RKO (cell line): ENCODE measurements around the gene SLC26A11.
"Not testable (repeated sequence)": the region's sequence is repeated elsewhere in the genome, so short reads cannot be mapped to it uniquely, and the experiment has no call there.

ENCODE experiments used
- DNase-seq: peaks from one replicate; pipeline ENCODE4 v3.0.0-alpha.2; 2016; ENCODE audit warnings: low spot score

The SLC26A11 gene

GRCh38 chr17:80283116-80283852, 63.1 kb downstream of the SLC26A11 start:
- DNase-seq, result no peak

GRCh38 chr17:80284631-80285030, 64.4 kb downstream of the SLC26A11 start:
- no peak for DNase-seq

DNA sequence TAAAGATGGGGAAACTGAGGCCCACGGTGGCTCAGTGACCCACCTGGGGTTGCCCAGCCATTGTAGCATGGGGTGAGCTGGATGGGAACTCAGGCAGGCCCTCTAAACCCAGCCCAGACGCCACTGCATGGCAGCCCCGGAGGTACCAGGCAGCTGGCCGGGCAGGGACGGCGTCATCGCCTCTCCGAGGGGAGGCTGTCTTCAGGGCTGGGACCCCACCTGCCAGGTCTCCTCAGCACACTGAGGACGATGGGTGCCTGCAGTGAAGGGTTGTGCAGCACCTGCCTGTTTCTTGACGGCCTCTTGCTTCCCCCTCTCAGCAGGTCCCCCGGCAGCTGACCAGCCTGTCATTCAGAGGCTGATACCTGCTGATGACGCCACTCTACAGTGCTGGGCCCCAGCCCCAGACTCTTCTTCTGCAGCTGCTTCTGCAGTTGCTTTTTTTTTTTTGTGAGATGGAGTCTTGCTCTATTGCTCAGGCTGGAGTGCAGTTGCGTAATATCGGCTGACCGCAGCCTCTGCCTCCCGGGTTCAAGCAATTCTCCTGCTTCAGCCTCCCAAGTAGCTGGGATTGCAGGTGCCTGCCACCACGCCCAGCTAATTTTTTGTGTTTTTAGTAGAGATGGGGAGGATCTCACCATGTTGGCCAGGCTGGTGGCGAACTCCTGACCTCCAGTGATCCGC, 65.2 kb downstream of the SLC26A11 start:
- DNase-seq, result no peak

GRCh38 chr17:80286638-80286960, 66.4 kb downstream of the SLC26A11 start:
- no peak for DNase-seq

DNA sequence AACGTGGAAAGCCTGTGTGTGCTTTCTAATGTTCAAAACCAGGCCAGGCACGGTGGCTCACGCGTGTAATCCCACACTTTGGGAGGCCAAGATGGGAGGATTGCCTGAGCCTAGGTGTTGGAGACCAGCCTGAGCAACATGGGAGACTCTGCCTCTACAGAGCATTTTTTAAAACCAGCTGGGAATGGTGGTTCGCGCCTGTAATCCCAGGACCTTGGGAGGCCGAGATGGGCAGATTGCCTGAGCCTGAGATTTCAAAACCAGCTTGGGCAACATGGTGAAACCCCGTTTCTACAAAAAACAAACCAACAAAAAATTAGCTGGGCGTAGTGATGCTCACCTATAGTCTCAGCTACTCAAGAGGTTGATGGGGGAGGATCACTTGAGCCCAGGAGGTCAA, 66.8 kb downstream of the SLC26A11 start:
- DNase-seq, result no peak

DNA sequence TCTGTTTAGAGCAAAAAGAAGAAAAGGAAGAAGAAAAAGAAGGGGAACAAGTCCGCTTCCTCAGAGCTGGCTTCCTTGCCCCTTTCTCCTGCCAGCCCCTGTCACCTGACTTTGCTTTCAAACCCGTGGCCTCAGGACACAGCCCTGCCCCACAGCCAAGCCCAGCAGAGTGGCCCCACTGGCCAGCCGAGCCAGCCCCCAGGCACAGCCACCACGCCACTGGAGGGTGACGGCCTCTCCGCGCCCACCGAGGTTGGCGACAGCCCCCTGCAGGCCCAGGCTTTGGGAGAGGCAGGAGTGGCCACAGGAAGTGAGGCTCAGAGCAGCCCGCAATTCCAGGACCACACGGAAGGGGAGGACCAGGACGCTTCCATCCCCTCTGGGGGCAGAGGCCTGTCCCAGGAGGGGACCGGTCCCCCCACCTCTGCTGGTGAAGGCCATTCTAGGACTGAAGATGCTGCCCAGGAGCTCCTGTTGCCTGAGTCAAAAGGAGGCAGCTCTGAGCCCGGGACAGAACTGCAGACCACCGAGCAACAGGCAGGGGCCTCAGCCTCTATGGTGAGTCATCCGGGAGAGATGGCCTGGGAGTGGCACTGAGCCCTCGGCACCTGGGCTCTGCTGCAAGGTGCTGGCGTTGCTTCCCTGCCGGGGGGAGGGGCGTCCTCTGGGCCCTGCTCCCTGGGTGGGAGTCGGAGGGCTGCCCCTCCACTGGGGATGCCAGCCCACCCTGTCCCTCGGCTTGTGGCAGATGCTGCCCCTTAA, 67.8 kb downstream of the SLC26A11 start:
- no peak for DNase-seq

DNA sequence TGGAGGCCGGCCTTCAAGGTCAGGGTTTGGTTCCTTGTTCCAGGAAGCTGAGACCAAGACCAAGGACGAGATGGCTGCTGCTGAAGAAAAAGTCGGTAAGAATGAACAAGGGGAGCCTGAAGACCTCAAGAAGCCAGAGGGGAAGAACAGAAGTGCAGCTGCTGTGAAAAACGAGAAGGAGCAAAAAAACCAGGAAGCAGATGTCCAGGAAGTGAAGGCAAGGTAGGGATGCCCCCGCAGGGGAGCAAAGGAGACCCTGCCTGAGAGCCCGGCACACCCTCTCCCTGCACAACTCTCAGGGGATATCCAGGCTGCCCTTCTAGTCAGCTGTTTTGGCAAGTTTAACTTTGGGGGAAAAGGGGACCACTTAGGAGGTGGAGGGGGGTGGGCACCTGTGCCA, 69.4 kb downstream of the SLC26A11 start:
- no peak for DNase-seq

- no peak for DNase-seq
Observed at GRCh38 chr17:80290156-80290555, 69.9 kb downstream of the SLC26A11 start.

- DNase-seq, result no peak
Observed at GRCh38 chr17:80291260-80291659, 71.0 kb downstream of the SLC26A11 start.

DNA sequence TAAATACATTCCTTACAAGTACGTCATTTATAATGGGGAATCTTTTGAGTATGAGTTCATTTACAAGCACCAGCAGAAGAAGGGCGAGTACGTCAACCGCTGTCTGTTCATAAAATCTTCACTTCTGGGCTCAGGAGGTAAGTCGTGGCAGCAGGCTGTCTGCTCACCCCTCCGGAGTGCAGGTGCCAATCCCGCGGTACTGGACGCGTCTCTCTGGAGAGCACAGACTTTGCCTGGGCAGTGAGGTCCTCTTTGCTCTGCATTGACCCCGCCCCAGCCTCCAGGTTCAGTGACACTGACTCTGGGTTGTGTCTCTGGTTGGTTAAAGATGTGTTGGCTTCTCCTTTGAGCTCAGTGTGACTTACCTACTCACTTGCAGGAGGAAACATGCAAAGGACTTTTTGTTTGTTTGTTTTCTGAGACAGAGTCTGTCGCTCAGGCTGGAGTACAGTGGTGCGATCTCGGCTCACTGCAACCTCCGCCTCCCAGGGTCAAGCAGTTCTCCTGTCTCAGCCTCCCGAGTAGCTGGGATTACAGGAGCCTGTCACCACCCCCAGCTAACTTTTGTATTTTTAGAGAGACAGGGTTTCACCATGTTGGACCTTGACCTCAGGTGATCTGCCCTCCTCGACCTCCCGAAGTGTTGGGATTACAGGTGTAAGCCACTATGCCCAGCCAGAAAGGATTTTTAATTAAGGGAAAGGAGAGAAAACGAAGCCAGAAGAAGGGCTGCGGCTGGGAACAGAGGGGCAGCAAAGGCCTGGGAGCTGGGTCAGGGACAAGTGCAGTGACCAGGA, 71.7 kb downstream of the SLC26A11 start:
- no peak for DNase-seq

DNA sequence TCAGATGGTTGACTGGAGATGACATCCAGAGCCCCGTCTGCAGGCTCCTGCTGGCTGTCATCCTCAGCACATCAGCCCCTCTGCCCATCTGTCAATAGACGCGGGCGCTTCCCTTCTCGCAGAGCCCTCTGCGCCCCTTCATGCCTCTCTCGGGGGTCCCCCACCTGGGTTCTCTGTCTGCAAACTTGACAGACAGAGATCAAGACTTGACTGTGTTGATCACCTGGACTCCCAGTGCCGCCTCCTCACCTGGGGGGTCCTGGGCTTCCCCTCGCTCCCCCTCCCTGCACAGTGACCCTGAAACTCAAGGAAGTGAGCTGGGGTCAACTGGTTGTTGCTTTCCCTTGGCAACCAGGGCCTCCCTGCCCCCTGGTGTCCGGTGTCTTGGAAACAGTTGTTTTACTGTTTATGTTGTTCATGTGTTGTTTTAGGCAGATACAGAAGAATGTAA, 72.3 kb downstream of the SLC26A11 start:
- no peak for DNase-seq

- no peak for DNase-seq
Observed at GRCh38 chr17:80294210-80294609, 74.0 kb downstream of the SLC26A11 start.

GRCh38 chr17:80294653-80295052, 74.4 kb downstream of the SLC26A11 start:
- DNase-seq, result no peak

DNA sequence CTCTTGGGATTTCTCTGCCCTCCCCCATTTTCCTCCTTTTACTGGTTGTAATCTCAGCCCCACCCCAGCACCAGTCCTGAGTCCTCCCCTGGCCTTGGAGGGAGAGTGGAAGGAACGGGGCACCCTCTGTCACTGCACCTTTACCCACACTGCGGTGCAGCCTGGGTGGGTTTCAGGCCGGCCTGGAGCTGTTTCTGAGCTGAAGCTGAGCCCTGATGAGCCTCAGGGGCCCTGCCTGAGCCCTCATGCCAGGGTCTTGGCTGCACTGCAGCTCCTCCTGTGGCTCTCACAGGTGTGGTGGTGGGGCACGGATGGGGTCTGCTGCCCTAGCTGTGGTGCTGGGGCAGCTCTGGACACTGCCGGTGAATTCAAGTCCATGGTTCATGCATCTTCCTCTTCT, 74.9 kb downstream of the SLC26A11 start:
- no peak for DNase-seq

DNA sequence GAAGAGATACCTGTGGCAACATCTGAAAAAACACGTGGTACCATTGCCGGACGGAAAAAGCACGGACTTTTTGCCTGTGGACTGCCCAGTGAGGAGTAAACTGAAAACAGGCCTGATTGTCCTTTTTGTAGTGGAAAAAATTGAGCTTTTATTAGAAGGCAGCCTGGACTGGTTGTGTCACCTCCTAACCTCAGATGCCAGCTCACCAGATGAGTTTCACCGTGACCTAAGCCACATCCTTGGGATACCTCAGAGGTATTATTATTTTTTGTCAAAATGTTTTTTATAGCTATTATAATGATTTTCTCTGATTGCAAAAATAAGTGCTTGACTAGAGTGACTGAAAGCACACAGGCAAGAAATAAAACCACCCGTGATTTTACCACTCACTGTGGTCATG, 75.3 kb downstream of the SLC26A11 start:
- DNase-seq, result no peak

GRCh38 chr17:80296221-80296620, 76.0 kb downstream of the SLC26A11 start:
- no peak for DNase-seq

GRCh38 chr17:80297996-80298560, 77.9 kb downstream of the SLC26A11 start:
- DNase-seq, result no peak

GRCh38 chr17:80299350-80300100, 79.3 kb downstream of the SLC26A11 start:
- DNase-seq, result not testable (repeated sequence)

DNA sequence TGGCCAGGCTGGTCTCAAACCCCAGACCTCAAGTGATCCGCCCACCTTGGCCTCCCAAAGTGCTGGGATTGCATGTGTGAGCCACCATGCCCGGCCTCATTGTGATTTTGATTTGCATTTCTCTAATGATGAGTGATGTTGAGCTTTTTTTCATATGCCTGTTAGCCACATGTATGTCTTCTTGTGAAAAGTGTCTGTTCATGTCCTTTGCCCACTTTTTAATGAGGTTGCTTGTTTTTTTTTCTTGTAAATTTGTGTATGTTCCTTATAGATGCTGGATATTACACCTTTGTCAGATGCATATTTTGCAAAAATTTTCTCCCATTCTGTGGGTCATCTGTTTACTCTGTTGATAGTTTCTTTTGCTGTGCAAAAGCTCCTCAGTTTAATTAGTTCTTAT, 80.5 kb downstream of the SLC26A11 start:
- DNase-seq, result not testable (repeated sequence)
